Panc1 (cell line): Measurements from ENCODE around the gene KIAA0930. TPM values are rescaled to one million over a fixed set of nuclear protein-coding genes. Genes with fewer than 3 reads are reported as not detected.
A peak's percentile ranks its signal among the peaks of the same experiment; 100 is the strongest.

ENCODE experiments used
- ATAC-seq: fragments of 200-7000 bp; cut with Tn5 transposase; 2 replicates; pipeline ENCODE4 v1.9.1; 2020; ENCODE audit warnings: mild to moderate bottlenecking, moderate library complexity
- BruUV-seq: library from RNA; stranded (reverse); fragments of 400-500 nt; replicated peaks from 2 replicates; lab custom pipeline; 2021; lab: Mats Ljungman, UMichigan
- CTCF ChIA-PET: fragments of 300-600 bp; sonication (Branson Sonifier 250); formaldehyde crosslinking; loops from one replicate; lab custom pipeline; 2022; ENCODE audit warnings: antibody characterized with exemption; lab: Charles Lee
- POLR2A ChIA-PET: fragments of 300-600 bp; sonication (Branson Sonifier 250); formaldehyde crosslinking; loops from one replicate; lab custom pipeline; 2022; ENCODE audit warnings: antibody characterized with exemption; lab: Charles Lee
- DNase-seq: peaks from one replicate; pipeline ENCODE4 v3.0.0-alpha.2; 2010; ENCODE audit warnings: low read depth, low spot score
- H3K27ac ChIP-seq: 2 replicates; pipeline ENCODE4 v1.5.1; 2011; ENCODE audit warnings: mild to moderate bottlenecking, low read length, inconsistent platforms
- H3K27me3 ChIP-seq: fragments of 200-500 bp; sonication (Bioruptor generic); 2 replicates; pipeline ENCODE4 v1.6.0; 2014; ENCODE audit warnings: low read length, inconsistent platforms; ENCODE audit not compliant: control insufficient read depth, insufficient read depth
- H3K36me3 ChIP-seq: fragments of 200-500 bp; sonication (Bioruptor generic); 2 replicates; pipeline ENCODE4 v1.5.1; 2014; ENCODE audit warnings: inconsistent platforms, mild to moderate bottlenecking, low read length, moderate library complexity; ENCODE audit not compliant: control insufficient read depth, insufficient read depth
- H3K4me1 ChIP-seq: 2 replicates; pipeline ENCODE4 v1.5.1; 2011; ENCODE audit warnings: inconsistent platforms, mild to moderate bottlenecking, low read length, moderate library complexity; ENCODE audit not compliant: control insufficient read depth, insufficient read depth
- H3K4me3 ChIP-seq, 2 experiments: 2 replicates each; pipeline ENCODE4 v1.5.1; 2011 to 2012; ENCODE audit warnings: low read depth in 2 of 2, low read length in 2 of 2, mild to moderate bottlenecking in 2 of 2, inconsistent platforms in 1 of 2, moderate library complexity in 1 of 2
- H3K9me3 ChIP-seq: fragments of 200-500 bp; sonication (Bioruptor generic); 2 replicates; pipeline ENCODE4 v1.5.1; 2014; ENCODE audit warnings: low read depth, mild to moderate bottlenecking, inconsistent platforms, low read length, moderate library complexity; ENCODE audit not compliant: control insufficient read depth, insufficient read depth
- POLR2AphosphoS5 ChIP-seq: IDR thresholded peaks from 2 replicates; pipeline ENCODE4 v1.6.1; 2012; ENCODE audit warnings: mild to moderate bottlenecking, low read depth, low read length, moderate library complexity
- SIN3A ChIP-seq: IDR thresholded peaks from 2 replicates; pipeline ENCODE4 v1.6.1; 2012; ENCODE audit warnings: low read depth, mild to moderate bottlenecking, low read length, moderate library complexity, borderline replicate concordance; ENCODE audit not compliant: insufficient read depth
- TCF7L2 ChIP-seq: IDR thresholded peaks from 2 replicates; pipeline ENCODE4 v1.6.1; 2011; ENCODE audit warnings: mild to moderate bottlenecking, low read depth, low read length, inconsistent platforms
- in situ Hi-C: cut with HindIII; loops from 2 replicates; pipeline ENCODE4 v1.10.0; 2016; ENCODE audit warnings: low sequenced_read_pairs, low pct_unique_long_range_greater_than_20kb
- intact Hi-C: fragments of 100-400 bp; cut with micrococcal nuclease; formaldehyde crosslinking; loops from one replicate; pipeline ENCODE4 v1.10.0; 2022; ENCODE audit not compliant: unreplicated experiment
- total RNA-seq: library from RNA; stranded (reverse); gene quantifications from one replicate; pipeline ENCODE4 v1.2.1, GENCODE V29; 2021; ENCODE audit not compliant: unreplicated experiment
- TF ChIP-seq, protein P1 (sequence below): fragments of 450-650 bp; IDR thresholded peaks from 2 replicates; pipeline ENCODE4 v1.5.1; 2017; ENCODE audit warnings: mild to moderate bottlenecking
- TF ChIP-seq, protein P2 (sequence below), 2 experiments: IDR thresholded peaks; 2 replicates each; pipeline ENCODE4 v1.6.1; 2011 to 2012; ENCODE audit warnings: low read depth in 2 of 2, control low read depth in 1 of 2, low read length in 1 of 2, mild to moderate bottlenecking in 1 of 2, moderate library complexity in 1 of 2; ENCODE audit not compliant: insufficient read depth in 1 of 2

The KIAA0930 gene
- total RNA-seq, 1 experiment from 2014 or later = 42.5 TPM

DNA sequence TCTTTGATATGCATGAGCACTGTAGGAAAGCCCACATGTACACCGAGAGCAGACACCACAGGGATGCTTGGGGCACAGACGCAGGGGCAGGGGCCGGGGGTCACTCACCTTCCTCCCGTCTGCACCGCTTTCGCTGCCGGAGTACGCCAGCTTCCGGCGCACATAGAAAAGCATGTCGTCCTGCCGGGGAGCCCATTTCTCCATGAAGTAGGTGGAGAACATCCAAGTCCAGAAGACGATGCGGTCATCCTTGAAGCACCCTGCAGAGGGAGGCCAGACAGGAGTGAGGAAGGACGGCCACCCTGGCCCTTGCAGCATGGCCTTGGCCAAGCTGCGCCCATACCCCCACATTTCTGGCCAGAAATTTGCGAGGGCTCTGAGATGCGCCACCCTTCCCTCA lies 28.8 kb downstream of the KIAA0930 start:
- BruUV-seq = no TSS peak
- H3K4me1 ChIP-seq = peaks cover 15% of the 10 kb centered on the region
- intact Hi-C loops (no loop called here), in situ Hi-C loops (no loop called here)
- H3K36me3 ChIP-seq = no peaks in the 10 kb centered on the region
- H3K27ac ChIP-seq = peak overlapping the region; percentile 72; the same call in 1 of the 2 replicates
- DNase-seq (no peak), ATAC-seq (peak; percentile 26)
- H3K27me3 ChIP-seq = no peaks in the 10 kb centered on the region
- TF ChIP-seq, protein P1, sequence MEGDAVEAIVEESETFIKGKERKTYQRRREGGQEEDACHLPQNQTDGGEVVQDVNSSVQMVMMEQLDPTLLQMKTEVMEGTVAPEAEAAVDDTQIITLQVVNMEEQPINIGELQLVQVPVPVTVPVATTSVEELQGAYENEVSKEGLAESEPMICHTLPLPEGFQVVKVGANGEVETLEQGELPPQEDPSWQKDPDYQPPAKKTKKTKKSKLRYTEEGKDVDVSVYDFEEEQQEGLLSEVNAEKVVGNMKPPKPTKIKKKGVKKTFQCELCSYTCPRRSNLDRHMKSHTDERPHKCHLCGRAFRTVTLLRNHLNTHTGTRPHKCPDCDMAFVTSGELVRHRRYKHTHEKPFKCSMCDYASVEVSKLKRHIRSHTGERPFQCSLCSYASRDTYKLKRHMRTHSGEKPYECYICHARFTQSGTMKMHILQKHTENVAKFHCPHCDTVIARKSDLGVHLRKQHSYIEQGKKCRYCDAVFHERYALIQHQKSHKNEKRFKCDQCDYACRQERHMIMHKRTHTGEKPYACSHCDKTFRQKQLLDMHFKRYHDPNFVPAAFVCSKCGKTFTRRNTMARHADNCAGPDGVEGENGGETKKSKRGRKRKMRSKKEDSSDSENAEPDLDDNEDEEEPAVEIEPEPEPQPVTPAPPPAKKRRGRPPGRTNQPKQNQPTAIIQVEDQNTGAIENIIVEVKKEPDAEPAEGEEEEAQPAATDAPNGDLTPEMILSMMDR = no peak
- TF ChIP-seq, protein P2, sequence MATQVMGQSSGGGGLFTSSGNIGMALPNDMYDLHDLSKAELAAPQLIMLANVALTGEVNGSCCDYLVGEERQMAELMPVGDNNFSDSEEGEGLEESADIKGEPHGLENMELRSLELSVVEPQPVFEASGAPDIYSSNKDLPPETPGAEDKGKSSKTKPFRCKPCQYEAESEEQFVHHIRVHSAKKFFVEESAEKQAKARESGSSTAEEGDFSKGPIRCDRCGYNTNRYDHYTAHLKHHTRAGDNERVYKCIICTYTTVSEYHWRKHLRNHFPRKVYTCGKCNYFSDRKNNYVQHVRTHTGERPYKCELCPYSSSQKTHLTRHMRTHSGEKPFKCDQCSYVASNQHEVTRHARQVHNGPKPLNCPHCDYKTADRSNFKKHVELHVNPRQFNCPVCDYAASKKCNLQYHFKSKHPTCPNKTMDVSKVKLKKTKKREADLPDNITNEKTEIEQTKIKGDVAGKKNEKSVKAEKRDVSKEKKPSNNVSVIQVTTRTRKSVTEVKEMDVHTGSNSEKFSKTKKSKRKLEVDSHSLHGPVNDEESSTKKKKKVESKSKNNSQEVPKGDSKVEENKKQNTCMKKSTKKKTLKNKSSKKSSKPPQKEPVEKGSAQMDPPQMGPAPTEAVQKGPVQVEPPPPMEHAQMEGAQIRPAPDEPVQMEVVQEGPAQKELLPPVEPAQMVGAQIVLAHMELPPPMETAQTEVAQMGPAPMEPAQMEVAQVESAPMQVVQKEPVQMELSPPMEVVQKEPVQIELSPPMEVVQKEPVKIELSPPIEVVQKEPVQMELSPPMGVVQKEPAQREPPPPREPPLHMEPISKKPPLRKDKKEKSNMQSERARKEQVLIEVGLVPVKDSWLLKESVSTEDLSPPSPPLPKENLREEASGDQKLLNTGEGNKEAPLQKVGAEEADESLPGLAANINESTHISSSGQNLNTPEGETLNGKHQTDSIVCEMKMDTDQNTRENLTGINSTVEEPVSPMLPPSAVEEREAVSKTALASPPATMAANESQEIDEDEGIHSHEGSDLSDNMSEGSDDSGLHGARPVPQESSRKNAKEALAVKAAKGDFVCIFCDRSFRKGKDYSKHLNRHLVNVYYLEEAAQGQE (IDR thresholded peaks at IDR 0.05; ENCODE audit: insufficient read depth in 1 of 2, low read depth in 2 of 2, low read length in 1 of 2) = no peak
- no peak for TF ChIP-seq SIN3A
- no peak for TF ChIP-seq TCF7L2
- TF ChIP-seq POLR2AphosphoS5 = no peak
- POLR2A ChIA-PET = no interaction called here
- H3K4me3 ChIP-seq = peak overlapping the region; percentile 33 to 59; a peak in 2 of 4 replicates
- CTCF ChIA-PET = no interaction called here
- H3K9me3 ChIP-seq = no peaks in the 10 kb centered on the region

GRCh38 chr22:45211435-45211834 lies 29.3 kb downstream of the KIAA0930 start:
- in situ Hi-C loops = no loop called here
- no peaks in the 10 kb centered on the region for H3K27me3 ChIP-seq
- ChIA-PET CTCF (no interaction called here), POLR2A (no interaction called here)
- TF ChIP-seq, protein P2 (IDR thresholded peaks at IDR 0.05; ENCODE audit: insufficient read depth in 1 of 2, low read depth in 2 of 2, low read length in 1 of 2) = no peak
- TF ChIP-seq, protein P1 = no peak
- TF ChIP-seq POLR2AphosphoS5 (no peak), TCF7L2 (no peak), SIN3A (no peak)
- H3K9me3 ChIP-seq = no peaks in the 10 kb centered on the region
- BruUV-seq = no TSS peak
- H3K4me1 ChIP-seq = peaks cover 11% of the 10 kb centered on the region
- H3K27ac ChIP-seq = no peak overlapping the region
- H3K36me3 ChIP-seq = no peaks in the 10 kb centered on the region
- no peak overlapping the region for H3K4me3 ChIP-seq
- DNase-seq = no peak
- intact Hi-C loops = no loop called here
- no peak for ATAC-seq
